K562 (cell line): Measurements from ENCODE around the gene TAF1L.

Source experiments
- CTCF ChIP-seq, 3 experiments: IDR thresholded peaks in 2 of 3; conservative IDR thresholded peaks in 1 of 3; 2 replicates each; pipeline ENCODE4 v1.5.1; 2011 to 2012; ENCODE audit warnings: low read length in 3 of 3, mild to moderate bottlenecking in 3 of 3, control low read depth in 2 of 3, improper control_type of control experiment in 1 of 3, inconsistent platforms in 1 of 3, low read depth in 1 of 3, mixed read lengths in 1 of 3, moderate library complexity in 1 of 3; ENCODE audit not compliant: insufficient read depth in 2 of 3
- KAT2B ChIP-seq: IDR thresholded peaks from one replicate; pipeline ENCODE4 v1.6.1; 2012; ENCODE audit warnings: low read depth, mild to moderate bottlenecking, control low read depth, inconsistent platforms, low read length, moderate library complexity
- MAFK ChIP-seq: IDR thresholded peaks from 2 replicates; pipeline ENCODE4 v1.6.1; 2011; ENCODE audit warnings: low read length, improper control_type of control experiment
- MTF1 ChIP-seq: fragments of 250-450 bp; sonication (Bioruptor Pico); IDR thresholded peaks from 2 replicates; pipeline ENCODE4 v1.9.0; 2021; ENCODE audit warnings: moderate library complexity, mild to moderate bottlenecking, inconsistent platforms, borderline replicate concordance
- MYBL2 ChIP-seq, 2 experiments: fragments of 450-650 bp in 1 of 2; sonication (generic) in 1 of 2; formaldehyde crosslinking in 1 of 2; IDR thresholded peaks; 2 replicates each; pipeline versions ENCODE4 v1.6.1 to v1.8.1; 2017 to 2022; ENCODE audit warnings: borderline replicate concordance in 1 of 2, inconsistent platforms in 1 of 2, low read depth in 1 of 2, mild to moderate bottlenecking in 1 of 2, missing genetic modification reagents in 1 of 2, moderate library complexity in 1 of 2
- RAD21 ChIP-seq, 2 experiments: fragments of 250-450 bp in 1 of 2; fragments of 450-650 bp in 1 of 2; sonication (Bioruptor Pico) in 1 of 2; formaldehyde crosslinking in 1 of 2; IDR thresholded peaks in 1 of 2; conservative IDR thresholded peaks in 1 of 2; 2 replicates each; pipeline versions ENCODE4 v1.4.0 to v1.8.0; 2020 to 2022; ENCODE audit warnings: mild to moderate bottlenecking in 2 of 2, moderate library complexity in 1 of 2
- RFX5 ChIP-seq: IDR thresholded peaks from 2 replicates; pipeline ENCODE4 v1.6.1; 2011; ENCODE audit warnings: low read depth, mild to moderate bottlenecking, improper control_type of control experiment, low read length
- SNAPC5 ChIP-seq: fragments of 250-450 bp; sonication (Bioruptor Pico); IDR thresholded peaks from 2 replicates; pipeline ENCODE4 v1.8.0; 2021; ENCODE audit warnings: moderate library complexity, mild to moderate bottlenecking, inconsistent platforms
- SRF ChIP-seq, 2 experiments: fragments of 250-450, 450-650 bp in 1 of 2; sonication (Bioruptor Pico) in 1 of 2; sonication (generic) in 1 of 2; formaldehyde crosslinking; IDR thresholded peaks; 2 replicates each; pipeline versions ENCODE4 v1.5.0 to v1.5.1; 2020 to 2022; ENCODE audit warnings: mild to moderate bottlenecking in 1 of 2, missing genetic modification reagents in 1 of 2
- TEAD2 ChIP-seq: fragments of 450-650 bp; IDR thresholded peaks from 2 replicates; pipeline ENCODE4 v1.6.1; 2016; ENCODE audit warnings: missing genetic modification characterization, control low read depth, missing compliant biosample characterization
- ZBED1 ChIP-seq: IDR thresholded peaks from 2 replicates; pipeline ENCODE4 v1.6.1; 2014
- ZBTB33 ChIP-seq: sonication (generic); formaldehyde crosslinking; IDR thresholded peaks from 2 replicates; pipeline ENCODE4 v1.8.1; 2023; ENCODE audit warnings: mild to moderate bottlenecking, missing genetic modification reagents
- ZNF324 ChIP-seq: fragments of 250-450 bp; sonication (Bioruptor Pico); IDR thresholded peaks from 2 replicates; pipeline ENCODE4 v1.4.0; 2020; ENCODE audit warnings: mild to moderate bottlenecking

- TF ChIP-seq MYBL2 (IDR thresholded peaks at IDR 0.05; ENCODE audit: low read depth) (no peak), MYBL2 (CRISPR knock-in tag; IDR thresholded peaks at IDR 0.05; ENCODE audit: borderline replicate concordance) (no peak), CTCF (IDR thresholded peaks at IDR 0.05 in 2 of 3, conservative IDR thresholded peaks at IDR 0.05 in 1 of 3; ENCODE audit: insufficient read depth in 2 of 3, low read depth in 1 of 3, low read length in 3 of 3) (no peak), ZBTB33 (CRISPR knock-in tag) (no peak), ZNF324 (CRISPR knock-in tag) (no peak), TEAD2 (tag) (no peak), ZBED1 (no peak), RFX5 (no peak), MTF1 (no peak), SNAPC5 (CRISPR knock-in tag) (no peak), KAT2B (no peak), SRF (CRISPR knock-in tag; IDR thresholded peaks at IDR 0.05) (no peak), MAFK (no peak), RAD21 (CRISPR knock-in tag; conservative IDR thresholded peaks at IDR 0.05 in 1 of 2, IDR thresholded peaks at IDR 0.05 in 1 of 2) (no peak)
These were observed 46.3 kb upstream of the TAF1L start for GRCh38 chr9:32681751-32682150.
